ENCODE results near the gene SETD4.

Gene SETD4

GRCh38 chr21:35994613-35995012 lies 65.7 kb downstream of the SETD4 start:
- peaks cover 15% of the 10 kb centered on the region for H3K27me3 Mint-ChIP-seq (ENCODE audit: low read depth)
- H3K4me3 Mint-ChIP-seq: no peak overlapping the region
- no peak overlapping the region for H3K27ac Mint-ChIP-seq
- H3K36me3 Mint-ChIP-seq (ENCODE audit: low read depth): no peaks in the 10 kb centered on the region
- no peak for DNase-seq (ENCODE audit: low spot score)
- H3K9me3 Mint-ChIP-seq: no peaks in the 10 kb centered on the region
- H3K4me1 Mint-ChIP-seq (ENCODE audit: low read depth): peaks cover 3% of the 10 kb centered on the region

- Mint-ChIP-seq H3K27ac (no peak overlapping the region), H3K4me1 (ENCODE audit: low read depth) (peaks cover 3% of the 10 kb centered on the region), H3K4me3 (no peak overlapping the region), H3K9me3 (no peaks in the 10 kb centered on the region), H3K27me3 (ENCODE audit: low read depth) (peaks cover 14% of the 10 kb centered on the region), H3K36me3 (ENCODE audit: low read depth) (no peaks in the 10 kb centered on the region)
- no peak for DNase-seq (ENCODE audit: low spot score)
These were observed 66.3 kb downstream of the SETD4 start for GRCh38 chr21:35993875-35994490.

GRCh38 chr21:35991131-35991530 lies 69.2 kb downstream of the SETD4 start:
- Mint-ChIP-seq H3K4me3 (no peak overlapping the region), H3K9me3 (no peaks in the 10 kb centered on the region), H3K36me3 (ENCODE audit: low read depth) (no peaks in the 10 kb centered on the region), H3K27ac (no peak overlapping the region), H3K27me3 (ENCODE audit: low read depth) (peaks cover 9% of the 10 kb centered on the region), H3K4me1 (ENCODE audit: low read depth) (peaks cover 3% of the 10 kb centered on the region)
- DNase-seq (ENCODE audit: low spot score): no peak

GRCh38 chr21:35990609-35991008 lies 69.7 kb downstream of the SETD4 start:
- H3K4me3 Mint-ChIP-seq: no peak overlapping the region
- DNase-seq (ENCODE audit: low spot score): no peak
- no peaks in the 10 kb centered on the region for H3K36me3 Mint-ChIP-seq (ENCODE audit: low read depth)

GRCh38 chr21:35989138-35989735 lies 71.1 kb downstream of the SETD4 start:
- no peak overlapping the region for H3K27ac Mint-ChIP-seq
- peaks cover 9% of the 10 kb centered on the region for H3K27me3 Mint-ChIP-seq (ENCODE audit: low read depth)
- H3K36me3 Mint-ChIP-seq (ENCODE audit: low read depth): no peaks in the 10 kb centered on the region
- H3K4me1 Mint-ChIP-seq (ENCODE audit: low read depth): no peaks in the 10 kb centered on the region
- no peaks in the 10 kb centered on the region for H3K9me3 Mint-ChIP-seq
- DNase-seq (ENCODE audit: low spot score): no peak
- no peak overlapping the region for H3K4me3 Mint-ChIP-seq

More at GRCh38 chr21:35990609-35991008, 69.7 kb downstream of the SETD4 start:
- H3K4me1 Mint-ChIP-seq (ENCODE audit: low read depth): peaks cover under 1% of the 10 kb centered on the region
- H3K9me3 Mint-ChIP-seq: no peaks in the 10 kb centered on the region
- peaks cover 9% of the 10 kb centered on the region for H3K27me3 Mint-ChIP-seq (ENCODE audit: low read depth)
- H3K27ac Mint-ChIP-seq: no peak overlapping the region

GRCh38 chr21:35988416-35989137 lies 71.7 kb downstream of the SETD4 start:
- Mint-ChIP-seq H3K27me3 (ENCODE audit: low read depth) (peaks cover 9% of the 10 kb centered on the region), H3K4me3 (no peak overlapping the region), H3K27ac (no peak overlapping the region), H3K4me1 (ENCODE audit: low read depth) (no peaks in the 10 kb centered on the region), H3K9me3 (no peaks in the 10 kb centered on the region), H3K36me3 (ENCODE audit: low read depth) (no peaks in the 10 kb centered on the region)
- no peak for DNase-seq (ENCODE audit: low spot score)

- Mint-ChIP-seq H3K4me3 (no peak overlapping the region), H3K27me3 (ENCODE audit: low read depth) (peaks cover 9% of the 10 kb centered on the region), H3K36me3 (ENCODE audit: low read depth) (no peaks in the 10 kb centered on the region), H3K27ac (no peak overlapping the region), H3K9me3 (no peaks in the 10 kb centered on the region), H3K4me1 (ENCODE audit: low read depth) (no peaks in the 10 kb centered on the region)
- no peak for DNase-seq (ENCODE audit: low spot score)
These were observed 72.9 kb downstream of the SETD4 start for GRCh38 chr21:35987475-35987874.

GRCh38 chr21:35984654-35985361 lies 75.5 kb downstream of the SETD4 start:
- Mint-ChIP-seq H3K4me3 (no peak overlapping the region), H3K36me3 (ENCODE audit: low read depth) (no peaks in the 10 kb centered on the region), H3K4me1 (ENCODE audit: low read depth) (no peaks in the 10 kb centered on the region), H3K27ac (no peak overlapping the region), H3K9me3 (no peaks in the 10 kb centered on the region), H3K27me3 (ENCODE audit: low read depth) (peaks cover 9% of the 10 kb centered on the region)
- no peak for DNase-seq (ENCODE audit: low spot score)

Measured in T-helper 2 cell treated with Interferon-gamma antibody and Interleukin-4, amounts not matched to agents 5 μg/mL and 100 μg/mL, for 36 hours (primary cell).